ENCODE data around the gene HES3.

HES3 gene

GRCh38 chr1:6246497-6247467 lies 2.8 kb downstream of the HES3 start:
- DNase-seq = no peak

- no peak for DNase-seq
Observed at GRCh38 chr1:6247651-6248050, 3.7 kb downstream of the HES3 start.

GRCh38 chr1:6248161-6248776 lies 4.3 kb downstream of the HES3 start:
- DNase-seq = no peak

- DNase-seq = no peak
Observed at GRCh38 chr1:6248932-6249738, 5.2 kb downstream of the HES3 start.

DNA sequence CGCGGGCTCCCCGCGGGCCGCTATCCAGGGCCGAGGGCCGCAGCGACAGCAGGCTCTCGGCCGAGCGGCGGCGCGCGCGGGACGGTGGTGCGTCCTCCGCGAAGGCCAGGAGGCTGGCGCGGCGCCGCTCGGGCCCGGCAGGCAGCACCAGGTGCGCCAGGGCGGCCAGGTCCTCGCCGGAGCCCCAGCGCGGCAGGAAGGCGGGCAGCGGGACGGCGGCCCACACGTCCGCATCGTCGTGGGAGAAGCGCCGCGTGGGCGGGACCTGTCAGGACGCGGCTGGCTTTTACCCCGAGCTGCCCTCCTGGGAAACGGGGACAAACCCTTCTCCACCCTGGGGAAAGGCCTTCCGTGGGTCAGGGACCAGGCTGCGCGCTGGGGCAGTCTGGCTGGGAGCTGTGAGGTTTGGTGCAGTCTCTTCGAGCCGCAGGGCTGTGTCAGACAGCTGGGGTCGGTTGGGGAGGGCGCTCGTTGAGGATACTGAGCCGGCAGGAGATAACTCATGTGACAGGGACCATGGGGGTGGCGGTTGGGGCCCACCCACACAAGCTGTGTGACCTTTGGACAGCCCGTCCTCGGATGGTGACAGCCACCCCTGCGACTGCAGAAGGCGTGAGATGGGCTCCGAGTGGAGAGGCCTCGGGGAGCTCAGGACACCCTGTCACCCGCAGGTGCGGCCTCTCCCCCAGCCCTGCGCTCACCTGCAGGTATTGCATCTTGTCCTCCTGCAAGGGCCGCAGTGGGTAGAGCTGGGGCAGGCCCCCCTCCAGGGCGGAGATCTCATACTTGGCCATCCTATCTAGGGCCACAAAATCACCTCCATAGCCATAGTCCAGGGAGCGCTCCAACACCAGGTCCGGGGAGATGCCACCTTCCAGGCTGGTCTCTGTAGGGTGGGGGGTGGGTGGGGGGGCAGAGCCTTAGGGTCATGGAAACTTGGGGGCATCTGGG lies 6.0 kb downstream of the HES3 start:
- DNase-seq = no peak

DNA sequence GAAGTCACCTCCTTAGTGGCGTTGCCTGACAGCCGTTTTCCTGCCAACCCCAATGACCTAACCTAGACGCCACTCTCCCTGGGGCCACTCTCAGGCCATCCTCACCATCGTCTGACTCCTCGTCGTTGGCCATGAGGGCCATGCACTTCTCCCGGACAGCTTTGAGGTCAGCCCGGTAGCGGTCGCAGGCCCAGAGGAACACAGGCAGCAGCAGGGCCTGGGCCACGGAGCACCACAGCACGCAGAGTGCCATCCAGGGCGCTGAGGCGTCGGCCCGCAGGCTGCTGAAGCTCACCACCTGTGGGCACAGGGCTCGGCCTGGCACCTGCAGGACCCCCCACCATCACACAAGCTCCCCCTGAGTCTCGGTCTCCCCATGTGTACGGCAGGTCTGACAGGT lies 7.3 kb downstream of the HES3 start:
- DNase-seq = no peak

DNA sequence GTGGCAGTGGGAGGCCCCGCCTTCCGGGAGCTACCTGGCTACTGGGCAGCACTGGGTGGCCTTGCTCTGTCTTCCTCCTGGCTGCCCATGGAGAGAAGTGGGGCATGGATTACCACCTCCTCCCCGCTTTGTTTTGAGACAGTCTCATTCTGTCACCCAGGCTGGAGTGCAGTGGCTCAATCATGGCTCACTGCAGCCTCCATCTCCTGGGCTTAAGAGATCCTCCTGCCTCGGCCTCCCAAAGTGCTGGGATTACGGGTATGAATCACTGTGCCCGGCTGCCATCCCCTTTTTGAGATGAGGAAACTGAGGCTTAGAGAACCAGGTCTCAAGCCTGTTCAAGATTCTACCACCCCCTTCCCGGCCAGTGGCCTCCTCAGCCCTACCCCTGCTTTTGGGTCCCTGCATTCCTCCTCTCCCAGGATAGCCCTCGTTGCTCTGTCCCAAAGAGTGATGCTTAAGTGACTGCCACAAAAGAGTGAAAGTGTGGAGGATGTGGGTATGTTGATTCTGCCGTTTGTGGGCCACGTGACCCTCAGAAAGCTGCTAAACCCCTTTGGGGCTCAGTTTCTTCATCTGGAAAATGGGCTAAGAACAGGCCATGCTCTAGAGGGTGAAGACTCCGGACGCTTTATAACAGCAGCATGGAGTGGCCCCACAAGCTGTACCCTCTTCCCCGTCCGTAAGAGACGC lies 7.8 kb downstream of the HES3 start:
- DNase-seq = no peak

GRCh38 chr1:6252374-6252710 lies 8.4 kb downstream of the HES3 start:
- no peak for DNase-seq

- DNase-seq = no peak
Observed at GRCh38 chr1:6253380-6253779, 9.4 kb downstream of the HES3 start.

DNA sequence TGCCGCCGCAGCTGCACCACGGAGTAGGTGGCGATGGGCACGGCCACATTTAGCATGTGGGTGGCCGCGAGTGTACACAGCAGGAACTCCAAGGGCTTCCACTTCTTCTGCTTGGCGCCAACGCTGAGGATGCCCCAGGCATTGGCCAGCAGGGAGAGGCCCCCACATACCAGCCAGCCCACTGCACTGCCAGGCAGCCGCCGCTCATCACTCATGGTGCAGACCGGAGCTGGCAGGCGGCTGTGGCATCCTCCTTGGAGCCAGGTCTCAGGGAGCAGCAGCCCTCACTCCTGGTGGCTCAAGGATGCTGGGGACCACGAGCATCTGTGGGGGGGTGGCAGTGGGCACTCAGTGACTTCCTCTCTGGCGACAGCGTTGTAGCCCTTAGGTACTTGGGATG lies 10.7 kb downstream of the HES3 start:
- no peak for DNase-seq

DNA sequence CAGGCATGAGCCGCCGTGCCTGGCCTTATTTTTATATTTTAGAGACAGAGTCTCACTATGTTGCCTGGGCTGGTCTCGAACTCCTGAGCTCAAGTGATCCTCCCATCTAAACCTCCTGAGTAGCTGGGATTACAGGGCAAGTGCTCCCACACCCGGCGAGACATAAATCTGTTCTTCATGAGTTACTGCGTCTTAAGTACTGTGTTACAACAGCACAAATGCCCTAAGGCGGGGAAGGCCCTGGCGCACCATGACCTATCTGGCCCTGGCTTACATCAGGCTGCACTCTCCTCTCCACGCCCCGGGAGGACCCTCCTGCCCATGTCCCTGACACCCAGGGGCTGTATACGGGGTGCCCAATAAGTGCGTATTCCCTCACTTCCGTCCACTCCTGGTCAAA lies 12.7 kb downstream of the HES3 start:
- DNase-seq = no peak

DNA sequence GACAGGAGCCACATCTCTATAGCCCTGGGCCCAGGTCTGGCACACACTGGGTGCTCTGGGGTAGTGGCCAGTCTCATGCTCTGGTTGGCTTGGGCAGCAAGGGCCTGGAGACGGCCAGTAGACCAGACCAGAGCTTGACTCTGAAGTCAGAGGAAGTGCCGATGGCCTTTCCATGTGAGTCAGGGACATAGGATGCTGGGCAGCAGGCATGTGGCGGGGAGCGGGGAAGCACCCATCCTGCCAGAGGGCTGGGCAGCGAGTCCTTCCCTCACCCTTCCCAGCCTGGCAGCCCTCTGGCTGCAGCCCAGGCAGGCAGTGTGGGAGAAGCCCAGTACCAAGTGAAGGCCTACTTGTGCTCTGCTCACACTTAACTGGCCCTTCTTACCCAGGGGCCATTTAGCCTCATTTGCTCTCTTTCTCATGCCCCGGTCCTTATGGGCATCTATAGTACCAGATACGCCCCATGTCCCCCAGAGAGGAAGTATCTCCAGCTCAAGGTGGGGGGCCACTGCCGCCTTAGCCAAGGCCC lies 13.6 kb downstream of the HES3 start:
- DNase-seq = no peak

DNA sequence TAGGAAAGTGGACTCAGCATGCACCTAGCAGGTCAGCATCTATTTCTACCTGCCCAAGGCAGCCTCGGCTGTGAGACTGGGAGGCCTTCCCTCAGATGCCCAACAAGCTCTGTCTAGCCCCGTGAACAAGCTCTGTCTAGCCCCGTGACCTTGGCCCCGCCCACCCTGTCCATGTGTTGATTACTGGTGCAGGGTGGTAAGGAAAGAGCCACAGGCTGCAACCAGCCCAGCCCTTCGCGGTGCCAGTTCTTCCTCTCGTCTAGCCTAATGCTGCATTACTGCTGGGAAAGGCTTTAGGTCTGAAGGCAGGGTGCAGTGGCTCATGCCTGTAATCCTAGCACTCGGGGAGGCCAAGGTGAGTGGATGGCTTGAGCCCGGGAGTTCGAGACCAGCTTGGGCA lies 14.7 kb downstream of the HES3 start:
- DNase-seq = no peak

GRCh38 chr1:6259491-6260362 lies 15.7 kb downstream of the HES3 start:
- no peak for DNase-seq

DNA sequence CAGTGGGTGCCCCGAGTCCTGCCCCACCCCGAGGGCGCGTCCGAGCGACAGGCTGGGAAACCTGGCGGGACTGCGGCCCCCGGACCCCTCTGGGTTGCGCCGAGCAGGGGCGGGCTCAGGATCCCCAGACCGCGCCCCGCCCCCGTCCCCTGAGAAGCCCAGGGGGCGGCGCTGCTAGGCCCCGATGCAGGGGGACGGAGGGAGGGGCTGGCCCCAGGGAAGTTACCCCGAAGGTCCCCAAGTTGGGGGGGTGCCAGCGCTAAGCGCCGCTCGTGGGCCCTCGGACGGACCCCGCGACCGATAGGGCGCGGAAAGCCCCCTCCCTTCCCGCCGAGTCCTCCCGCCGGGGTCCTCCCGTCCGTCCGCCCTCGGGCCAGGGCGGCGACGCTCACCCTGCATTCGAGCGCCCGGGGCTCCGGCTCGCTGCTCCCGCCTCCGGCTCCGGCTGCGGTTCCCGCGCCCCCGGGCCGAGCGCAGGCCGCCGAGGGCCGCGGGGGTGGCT lies 16.5 kb downstream of the HES3 start:
- no peak for DNase-seq

- no peak for DNase-seq
Observed at GRCh38 chr1:6260961-6261614, 17.1 kb downstream of the HES3 start, which contains the start of gene GPR153. Gene GPR153, minus strand, starts transcription at chr1:6261098. Its CDS starts 6,193 bp downstream, at chr1:6254905.

DNA sequence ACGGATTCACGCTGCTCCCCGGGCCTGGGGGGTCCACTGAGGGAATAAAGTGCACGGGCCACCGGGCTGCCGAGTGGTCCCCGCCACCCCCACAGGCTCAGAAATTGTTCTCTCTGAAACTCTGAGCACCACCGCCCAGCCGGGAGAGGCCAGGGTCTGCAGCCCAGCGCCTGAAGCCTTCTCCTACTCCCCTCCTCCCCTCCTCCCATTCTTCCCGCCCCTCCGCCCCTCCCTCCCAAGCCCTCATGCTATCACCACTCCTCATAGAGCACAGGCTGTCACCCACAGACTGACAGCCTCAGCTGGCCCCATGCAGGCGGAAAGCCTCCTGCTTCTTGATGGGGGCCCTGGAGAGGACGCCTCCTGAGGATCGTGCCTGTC lies 17.6 kb downstream of the HES3 start:
- DNase-seq = no peak

GRCh38 chr1:6262555-6263420 lies 18.8 kb downstream of the HES3 start:
- DNase-seq = no peak

DNA sequence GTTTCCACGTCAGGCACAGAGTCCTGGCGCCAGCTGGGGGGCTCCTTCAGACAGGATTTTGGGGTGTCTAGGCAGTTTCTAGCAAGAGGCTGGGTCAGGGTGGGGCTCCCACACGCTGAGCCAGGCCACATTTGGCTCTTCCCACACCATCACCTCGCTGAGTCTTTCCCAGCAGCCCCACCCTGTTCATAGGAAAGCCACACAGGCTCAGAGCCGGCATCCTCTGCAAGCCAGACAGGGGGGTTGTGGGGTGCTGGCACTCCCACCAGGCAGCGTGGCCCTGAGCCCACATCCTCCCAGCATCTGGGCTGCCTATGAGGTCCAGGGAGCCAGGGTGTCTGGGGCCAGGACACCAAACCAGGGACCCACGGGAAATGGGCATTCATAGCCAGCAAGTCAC lies 19.7 kb downstream of the HES3 start:
- no peak for DNase-seq

Data from NCI-H1436 treated with DMSO at 0.1 percent for 48 hours (cell line).